ENCODE results near the gene P4HA1.
"Not testable (repeated sequence)": the region's sequence is repeated elsewhere in the genome, so short reads cannot be mapped to it uniquely, and the experiment has no call there.

The P4HA1 gene

DNA sequence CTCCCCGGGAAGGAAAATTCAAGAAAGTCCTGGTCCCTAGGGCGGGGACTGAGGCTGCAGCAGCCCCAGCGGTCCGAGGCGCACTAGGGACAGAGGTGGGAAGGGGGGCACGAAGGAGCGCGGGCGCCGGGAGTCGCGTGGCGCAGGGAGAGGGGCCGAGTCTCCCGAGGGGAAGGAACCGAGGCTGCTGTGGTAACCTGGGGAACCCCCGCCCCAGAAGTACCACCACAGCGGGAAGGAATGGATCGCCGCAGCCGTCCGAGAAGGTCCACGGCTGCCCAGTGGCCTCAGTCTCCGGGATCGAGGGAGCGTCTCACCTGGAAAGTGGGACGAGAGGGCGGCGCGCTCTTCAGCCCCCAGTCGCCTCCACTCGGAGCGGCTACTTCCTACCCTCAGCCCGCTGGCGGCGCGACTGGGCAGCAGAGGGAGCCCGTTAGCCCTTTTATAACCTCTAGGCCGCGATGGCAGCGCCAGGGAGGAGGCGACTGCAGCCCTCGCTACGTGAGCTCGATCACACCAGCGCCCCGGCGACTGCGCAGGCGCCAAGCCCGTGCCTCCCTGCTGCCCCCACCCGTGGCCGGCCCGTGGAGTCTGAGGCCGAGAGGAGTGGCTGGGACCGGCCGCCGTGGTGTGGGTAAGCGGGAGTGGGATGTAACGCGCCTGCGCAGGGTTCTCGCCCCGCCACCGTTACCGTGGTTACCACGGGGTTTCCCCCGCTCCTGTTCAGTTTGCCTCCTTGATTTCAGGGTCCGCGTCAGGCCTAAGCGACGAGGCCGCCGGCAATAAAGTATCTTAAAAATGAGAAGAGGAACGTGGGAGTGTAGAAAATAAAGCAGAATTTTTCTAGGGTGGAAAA is at the start of gene P4HA1:
Gene P4HA1, minus strand, starts transcription at position 418 of the 856 bp plus-strand sequence. CDS start 21,983 bp downstream, outside the sequence.
- DNase-seq, result peak; percentile 87

DNA sequence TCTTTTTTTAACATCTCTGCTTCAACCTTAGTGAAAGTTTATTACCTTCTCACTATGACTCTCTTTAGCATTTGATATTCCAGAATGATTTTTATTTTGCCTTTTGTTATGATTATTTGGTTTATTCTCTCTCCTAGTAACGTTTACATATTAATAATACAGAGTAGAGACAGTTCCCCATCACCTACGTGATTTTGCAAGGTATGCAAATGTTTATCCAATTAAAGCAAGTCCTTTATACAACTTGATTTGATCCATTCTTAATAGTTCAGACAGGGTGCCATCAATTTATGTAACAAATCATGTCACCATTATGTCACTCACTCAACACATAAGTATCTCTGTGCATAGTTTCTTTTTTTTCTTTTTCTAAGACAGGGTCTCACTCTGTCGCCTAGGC is 44.9 kb upstream of the P4HA1 start:
- DNase-seq, result no peak

DNA sequence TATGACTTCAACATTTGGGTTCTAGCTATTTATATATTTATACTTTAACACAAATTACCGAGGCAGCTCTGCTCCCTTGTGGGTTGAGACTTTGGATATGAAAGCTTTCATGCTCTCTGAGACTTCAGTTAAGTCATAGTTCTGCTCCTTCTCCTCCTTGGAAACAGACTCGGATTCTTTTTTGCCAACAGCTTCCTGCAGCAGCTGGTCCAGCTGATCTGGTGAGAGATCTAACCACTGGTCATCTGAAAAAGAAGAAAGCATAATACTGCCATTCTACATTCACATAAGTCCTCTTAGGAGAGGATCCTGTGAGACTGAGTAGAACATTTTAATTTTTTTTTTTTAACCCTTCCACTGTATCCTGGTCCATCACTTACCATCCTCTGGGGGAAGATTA is 42.6 kb upstream of the P4HA1 start:
- no peak for DNase-seq

DNA sequence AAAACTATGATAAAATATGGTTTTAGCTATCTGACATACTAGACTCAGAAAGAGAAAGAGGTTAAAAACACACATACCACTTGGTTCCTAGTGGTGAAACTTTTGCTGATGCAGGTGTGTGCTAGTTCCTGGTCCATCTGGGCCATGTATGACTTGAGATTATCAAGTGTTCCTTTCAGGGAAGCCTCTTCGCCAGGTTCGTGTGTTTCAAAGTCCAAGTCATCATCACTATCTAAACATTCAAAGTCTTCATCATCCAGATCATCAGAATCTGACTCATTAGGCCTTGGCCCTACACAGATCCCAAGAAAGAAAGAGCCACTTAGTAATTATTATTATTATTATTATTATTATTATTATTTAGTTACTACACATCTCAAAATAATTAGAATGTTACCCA is 40.0 kb upstream of the P4HA1 start:
- no peak for DNase-seq

DNA sequence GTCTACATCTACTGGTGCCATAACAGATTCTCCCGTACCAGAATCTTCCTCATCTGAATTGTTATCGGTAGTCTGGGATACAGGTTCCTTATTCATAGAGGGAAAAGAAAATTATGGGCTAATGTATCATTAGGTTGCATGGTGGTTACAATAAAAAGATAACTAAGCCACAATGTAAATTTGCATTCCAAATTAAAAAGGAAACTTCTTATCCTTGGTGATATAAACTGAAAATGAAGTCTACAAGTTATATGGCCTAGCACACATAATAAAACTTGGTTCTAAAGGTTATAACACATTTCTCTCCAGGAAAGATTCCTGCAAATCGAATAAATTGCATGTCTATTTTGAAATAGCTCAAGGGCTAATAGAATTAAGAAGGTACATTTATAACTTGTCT is 38.1 kb upstream of the P4HA1 start:
- DNase-seq, result no peak

DNA sequence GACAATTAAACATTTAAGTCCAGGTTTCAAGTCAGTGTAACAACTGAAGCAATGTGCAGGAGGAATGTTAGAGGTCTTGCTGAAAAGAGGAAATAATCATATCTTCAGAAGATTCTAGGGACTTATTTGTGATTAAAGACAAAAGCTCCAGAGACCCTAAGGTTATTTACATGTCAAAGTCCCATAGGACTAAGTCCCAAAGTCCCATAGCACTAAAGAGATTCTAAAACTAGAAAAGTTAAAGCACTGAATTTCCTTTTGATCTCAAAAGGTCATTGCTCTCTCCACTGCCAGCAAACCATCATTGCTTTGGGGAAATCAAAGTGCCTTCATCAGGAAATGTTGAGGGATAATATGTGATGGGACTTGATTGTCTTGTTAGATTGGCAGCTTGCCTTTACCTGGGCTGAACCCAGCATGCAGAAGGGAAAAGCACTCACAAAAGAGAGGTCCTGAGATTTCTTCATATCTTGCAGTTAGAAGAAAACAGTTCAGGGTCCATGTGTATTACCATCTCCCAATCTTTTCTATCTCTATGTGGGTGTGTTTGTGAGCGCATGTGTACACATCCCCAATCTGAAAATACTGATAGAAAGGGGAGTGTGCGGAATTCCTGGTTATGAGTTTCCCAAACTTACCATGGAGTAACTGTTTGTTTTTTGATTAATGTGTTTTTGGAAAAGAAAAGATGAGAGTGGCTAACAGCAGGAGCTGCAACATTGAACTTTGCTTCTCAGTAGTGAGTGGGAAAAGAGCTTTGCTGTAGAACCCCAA is 35.4 kb upstream of the P4HA1 start:
- no peak for DNase-seq

DNA sequence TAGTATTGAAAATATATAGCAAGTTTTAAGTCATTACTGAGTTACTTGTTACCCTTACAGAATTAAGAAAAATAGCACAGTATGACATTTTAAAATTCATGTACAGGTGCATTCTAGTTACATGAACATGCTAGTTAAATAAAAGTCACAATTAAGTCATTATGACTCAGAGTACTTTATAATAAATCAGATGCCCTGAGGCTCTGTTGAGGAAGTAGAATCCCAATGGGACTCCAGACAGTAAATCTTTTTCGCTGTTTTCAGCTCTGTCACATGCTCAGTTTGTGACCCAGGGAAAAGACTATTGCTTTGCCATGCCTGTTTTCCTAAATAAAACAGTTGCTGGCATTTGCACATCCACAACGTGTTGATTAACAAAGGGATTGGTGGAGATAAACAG is 34.6 kb upstream of the P4HA1 start:
- no peak for DNase-seq

DNA sequence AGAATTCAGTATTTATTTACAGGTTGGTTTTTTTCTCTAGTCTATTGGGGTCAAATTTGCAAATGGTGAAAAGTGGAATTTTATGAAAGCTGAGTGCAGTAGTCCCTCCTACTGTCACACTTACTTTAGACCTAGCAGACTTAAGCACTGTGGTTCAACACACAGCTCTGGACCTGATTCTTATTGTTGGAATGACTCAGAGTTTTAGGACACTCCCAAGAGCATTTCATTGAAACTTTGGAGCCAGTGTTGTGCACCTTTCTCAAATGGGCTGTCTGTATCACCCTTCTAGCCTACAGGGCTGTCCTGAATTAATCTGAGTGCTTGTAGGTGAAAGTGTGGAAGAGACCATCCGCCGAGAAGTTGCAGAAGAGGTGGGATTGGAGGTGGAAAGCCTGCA is 29.7 kb upstream of the P4HA1 start:
- no peak for DNase-seq

DNA sequence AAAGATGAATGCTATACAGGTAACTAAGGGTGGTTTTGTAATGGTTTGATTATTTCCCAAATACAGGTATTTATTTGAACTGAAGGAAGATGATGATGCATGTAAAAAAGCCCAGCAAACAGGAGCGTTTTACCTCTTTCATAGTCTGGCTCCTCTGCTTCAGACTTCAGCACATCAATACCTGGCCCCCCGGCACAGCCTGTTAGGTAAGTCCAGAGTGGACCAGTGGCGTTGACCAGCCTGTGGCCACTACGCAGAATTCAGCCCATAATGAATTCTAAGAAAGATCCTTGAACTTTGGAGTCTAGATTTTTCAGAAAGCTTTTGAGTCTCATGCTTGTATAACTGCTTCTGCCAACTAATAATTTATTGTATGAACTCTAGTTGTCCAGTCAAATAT is 23.3 kb upstream of the P4HA1 start:
- DNase-seq, result no peak

DNA sequence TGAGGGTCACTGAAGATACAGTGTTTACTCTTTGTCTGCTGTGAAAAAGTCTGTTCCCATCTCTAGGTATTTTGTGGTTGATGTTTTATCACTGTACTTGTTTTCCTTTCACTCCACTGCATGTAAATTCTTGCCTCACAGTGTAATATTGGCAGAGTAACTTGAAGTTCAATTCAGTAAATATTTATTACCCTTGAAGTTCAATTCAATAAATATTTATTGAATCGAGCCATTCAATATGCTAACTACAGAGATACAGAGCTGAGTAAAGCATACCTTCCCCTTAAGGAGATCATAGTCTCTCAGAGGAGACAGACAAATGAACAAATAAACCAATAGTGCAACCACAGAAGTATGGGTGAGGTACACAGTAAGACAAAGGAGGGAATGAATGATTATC is 22.8 kb upstream of the P4HA1 start:
- no peak for DNase-seq

DNA sequence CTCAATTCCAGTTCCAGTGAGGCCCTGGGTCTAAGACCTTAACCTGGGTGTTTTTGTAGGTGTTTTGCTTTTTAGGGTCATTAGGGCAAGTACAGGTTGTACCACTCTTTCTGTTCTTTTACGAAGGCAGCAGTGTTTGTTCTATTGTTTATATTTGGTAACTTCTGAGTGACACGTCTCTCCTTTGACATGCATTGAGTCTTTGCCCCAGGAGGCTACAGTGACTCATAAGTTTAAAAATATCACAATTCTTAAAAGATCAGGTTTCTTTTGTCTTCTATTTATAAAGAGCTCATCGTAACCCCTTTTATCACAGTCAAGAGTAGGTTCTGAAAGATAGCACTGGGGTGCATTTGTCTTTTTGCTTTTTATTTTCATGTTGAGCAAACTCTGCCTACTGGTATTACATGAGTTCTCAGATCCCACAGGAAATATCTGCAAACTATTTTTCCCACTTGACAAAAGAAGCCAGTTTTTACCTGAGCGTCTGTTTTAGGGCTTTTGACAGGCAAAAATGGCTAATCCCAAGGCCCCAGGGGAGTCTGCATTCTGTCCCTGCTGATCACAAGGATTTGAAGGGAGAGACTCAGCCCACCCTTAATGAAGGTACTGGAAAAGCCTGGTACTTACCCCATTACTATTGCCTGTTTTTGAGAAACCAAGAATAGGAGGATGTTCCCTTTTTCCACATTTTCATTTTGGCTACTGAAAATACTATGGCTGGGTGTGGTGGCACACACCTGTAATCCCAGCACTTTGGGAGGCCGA is 21.5 kb upstream of the P4HA1 start:
- no peak for DNase-seq

DNA sequence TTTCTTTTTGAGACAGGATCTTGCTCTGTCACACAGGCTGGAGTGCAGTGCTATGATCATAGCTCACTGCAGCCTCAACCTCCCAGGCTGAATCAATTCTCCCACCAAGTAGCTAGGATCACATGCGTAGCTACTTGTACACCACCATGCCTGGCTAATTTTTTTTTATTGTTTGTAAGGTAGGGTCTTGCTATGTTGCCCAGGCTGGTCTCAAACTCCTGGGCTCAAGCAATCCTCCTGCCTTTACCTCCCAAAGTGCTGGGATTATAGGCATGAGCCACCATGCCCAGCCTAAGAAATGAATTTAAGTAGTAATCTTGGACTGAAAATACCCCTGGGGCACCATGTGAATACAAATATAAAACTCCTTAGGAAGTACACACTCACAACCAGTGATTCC is 19.4 kb upstream of the P4HA1 start:
- DNase-seq, result no peak

DNA sequence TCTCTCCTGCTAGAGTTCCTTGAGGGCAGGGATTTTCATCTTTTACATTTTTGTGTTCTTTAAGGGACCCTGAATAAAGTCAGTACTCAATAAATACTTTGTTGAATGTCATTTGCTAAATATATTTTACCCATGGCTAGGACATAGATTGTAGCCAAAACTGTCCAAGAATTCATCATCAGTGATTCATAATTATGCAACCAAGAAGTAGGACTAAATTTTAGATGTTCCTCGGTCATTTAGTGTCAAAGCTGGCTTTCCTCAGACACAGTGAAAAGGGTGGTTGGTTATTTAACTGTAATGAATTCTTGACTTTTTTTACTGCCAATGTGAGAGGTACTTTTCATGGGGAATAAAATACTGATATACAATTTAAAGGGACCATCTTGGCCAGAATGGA is 16.9 kb upstream of the P4HA1 start:
- no peak for DNase-seq

DNA sequence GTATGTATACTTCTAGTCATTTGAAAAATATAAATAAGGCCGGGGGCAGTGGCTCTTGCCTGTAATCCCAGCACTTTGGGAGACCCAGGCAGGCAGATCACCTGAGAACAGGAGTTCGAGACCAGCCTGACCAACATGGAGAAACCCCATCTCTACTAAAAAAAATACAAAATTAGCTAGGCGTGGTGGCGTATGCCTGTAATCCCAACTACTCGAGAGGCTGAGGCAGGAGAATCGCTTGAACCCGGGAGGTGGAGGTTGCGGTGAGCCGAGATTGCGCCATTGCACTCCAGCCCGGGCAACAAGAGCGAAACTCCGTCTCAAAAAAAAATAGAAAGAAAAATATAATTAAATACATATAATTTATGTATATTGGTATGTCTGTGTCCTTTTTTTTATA is 15.4 kb upstream of the P4HA1 start:
- DNase-seq, result not testable (repeated sequence)

DNA sequence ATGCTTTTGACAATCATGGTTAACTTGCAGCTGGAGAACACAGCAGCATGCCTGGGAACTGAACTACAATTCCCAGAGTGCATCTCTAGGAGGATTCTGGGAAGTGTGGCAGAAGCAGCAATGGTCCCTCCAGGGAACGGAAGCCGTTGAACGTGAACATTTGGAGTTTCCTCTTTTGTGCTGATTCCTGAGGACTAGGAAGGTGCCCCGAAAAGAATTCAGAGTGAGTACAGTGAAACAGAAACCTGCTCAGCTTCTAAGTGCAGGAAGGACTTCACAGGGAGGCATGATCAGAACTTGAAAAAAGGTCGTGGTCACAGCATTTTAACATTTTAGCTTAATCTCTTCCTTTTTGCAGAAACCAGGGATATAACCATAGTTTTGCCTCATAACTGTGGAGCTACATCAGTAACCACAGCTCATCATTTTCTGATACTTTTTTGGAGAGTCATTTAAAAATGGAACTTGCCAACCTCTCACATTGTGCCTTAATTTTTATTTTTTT is 13.7 kb upstream of the P4HA1 start, which contains the start of gene NUDT13:
Gene NUDT13, plus strand, starts transcription at position 111 of the 505 bp plus-strand sequence. CDS start 3,911 bp downstream, outside the sequence.
- no peak for DNase-seq

DNA sequence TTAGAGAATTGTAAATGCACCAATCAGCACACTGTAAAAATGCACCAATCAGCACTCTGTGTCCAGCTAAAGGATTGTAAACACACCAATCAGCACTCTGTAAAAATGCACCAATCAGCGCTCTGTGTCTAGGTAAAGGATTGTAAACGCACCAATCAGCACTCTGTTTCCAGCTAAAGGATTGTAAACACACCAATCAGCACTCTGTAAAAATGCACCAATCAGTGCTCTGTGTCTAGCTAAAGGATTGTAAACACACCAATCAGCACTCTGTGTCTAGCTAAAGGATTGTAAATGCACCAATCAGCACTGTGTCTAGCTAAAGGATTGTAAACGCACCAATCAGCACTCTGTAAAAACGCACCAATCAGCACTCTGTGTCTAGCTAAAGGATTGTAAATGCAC is 12.6 kb upstream of the P4HA1 start:
- DNase-seq, result not testable (repeated sequence)

DNA sequence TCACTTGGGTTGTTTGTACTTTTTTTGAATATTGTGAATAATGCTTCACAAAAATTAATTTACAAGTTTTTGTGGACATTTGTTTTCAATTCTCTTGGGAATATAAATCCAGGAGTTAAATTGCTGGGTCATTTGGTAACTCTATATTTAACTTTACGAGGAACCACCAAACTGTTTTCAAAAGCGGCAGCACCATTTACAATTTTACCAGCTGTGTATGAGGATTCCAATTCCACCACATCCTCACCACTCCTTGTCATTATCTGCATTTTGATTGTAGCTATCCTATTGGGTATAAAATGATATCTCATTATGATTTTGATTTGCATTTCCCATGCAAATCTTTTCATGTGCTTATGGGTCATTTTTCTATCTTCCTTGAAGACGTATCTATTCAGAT is 9.6 kb upstream of the P4HA1 start:
- DNase-seq, result no peak

DNA sequence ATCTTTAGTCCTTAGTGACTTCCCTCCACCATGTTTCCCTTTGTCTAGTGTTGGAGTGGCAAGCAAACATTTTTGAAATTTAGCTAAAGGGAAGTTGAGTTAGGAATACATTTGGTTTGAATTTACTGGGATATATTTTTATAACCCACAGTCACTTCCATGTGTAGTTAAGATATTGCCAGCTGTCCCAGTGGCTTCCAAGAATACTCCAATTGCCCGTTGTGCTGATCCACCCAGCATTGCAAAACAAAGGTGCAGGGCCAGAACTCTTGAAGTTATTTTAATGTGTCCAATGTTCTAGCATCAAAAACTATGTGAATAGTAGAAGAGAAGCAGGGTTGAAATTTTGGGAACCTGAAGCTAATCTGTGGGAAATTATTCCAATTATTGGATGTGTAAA is 2.5 kb upstream of the P4HA1 start:
- no peak for DNase-seq

DNA sequence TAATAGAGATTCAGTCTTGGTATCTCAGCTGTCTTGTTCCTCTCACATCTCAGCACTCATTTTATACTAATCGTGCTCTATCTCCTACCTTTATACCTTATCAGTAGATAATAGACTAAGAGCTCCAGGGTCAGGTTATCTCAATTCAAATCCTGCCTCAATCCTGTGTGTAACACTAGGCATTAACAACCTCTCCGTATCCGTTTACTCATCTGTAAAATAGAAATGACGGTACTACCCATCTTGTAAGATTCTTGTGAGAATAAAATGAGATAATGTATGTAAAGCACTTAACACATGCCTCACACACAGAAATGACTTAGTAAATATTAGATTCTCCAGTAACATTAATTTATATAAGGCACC is 622 bp upstream of the P4HA1 start:
- DNase-seq, result no peak

DNA sequence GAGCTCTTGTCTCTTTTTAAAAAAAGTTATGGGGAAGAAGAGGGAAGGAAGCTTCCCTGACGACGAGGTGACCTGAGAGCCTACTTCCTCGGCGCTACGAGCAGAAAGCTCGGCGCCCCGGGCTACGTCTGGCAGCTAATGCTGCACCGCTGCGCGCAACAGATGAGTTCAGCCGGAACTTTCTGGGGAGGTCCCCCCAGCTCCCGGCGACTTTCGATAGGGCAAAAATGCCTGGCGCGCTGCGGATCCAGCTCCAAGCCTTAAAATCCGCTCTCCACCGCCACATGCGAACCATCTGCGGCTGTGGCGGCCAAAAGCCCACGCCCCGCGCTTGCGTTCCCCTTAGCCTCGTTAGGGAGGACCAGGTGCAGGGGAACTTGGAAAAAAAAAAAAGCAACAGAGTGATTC is 621 bp downstream of the P4HA1 start:
- peak; percentile 29 for DNase-seq

DNA sequence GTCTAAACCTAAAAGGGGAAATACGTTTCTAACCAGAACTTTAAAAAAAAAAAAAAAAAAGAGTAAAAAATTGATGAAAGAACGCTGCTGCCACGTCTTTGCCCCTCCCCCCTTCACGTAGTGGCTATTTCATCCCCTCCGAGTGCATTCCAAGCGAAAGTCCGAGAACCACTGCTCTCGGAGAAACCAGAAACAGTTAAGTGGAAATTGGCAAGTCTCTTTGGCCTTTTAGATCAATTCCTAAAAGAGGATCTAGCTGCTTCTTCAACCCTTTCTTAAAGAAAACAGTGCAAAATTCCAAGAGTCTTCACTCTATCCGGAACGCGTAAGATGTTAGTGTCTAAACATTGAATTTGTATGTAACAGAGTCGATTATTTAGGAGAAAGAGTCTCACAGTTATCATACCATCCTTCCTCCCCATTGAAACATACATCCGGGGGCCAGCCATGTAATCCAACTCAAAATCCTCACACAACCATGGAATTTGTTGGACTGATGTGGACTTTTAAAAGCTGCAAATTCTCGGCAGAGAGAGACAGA is 1.1 kb downstream of the P4HA1 start:
- DNase-seq, result peak; percentile 29

DNA sequence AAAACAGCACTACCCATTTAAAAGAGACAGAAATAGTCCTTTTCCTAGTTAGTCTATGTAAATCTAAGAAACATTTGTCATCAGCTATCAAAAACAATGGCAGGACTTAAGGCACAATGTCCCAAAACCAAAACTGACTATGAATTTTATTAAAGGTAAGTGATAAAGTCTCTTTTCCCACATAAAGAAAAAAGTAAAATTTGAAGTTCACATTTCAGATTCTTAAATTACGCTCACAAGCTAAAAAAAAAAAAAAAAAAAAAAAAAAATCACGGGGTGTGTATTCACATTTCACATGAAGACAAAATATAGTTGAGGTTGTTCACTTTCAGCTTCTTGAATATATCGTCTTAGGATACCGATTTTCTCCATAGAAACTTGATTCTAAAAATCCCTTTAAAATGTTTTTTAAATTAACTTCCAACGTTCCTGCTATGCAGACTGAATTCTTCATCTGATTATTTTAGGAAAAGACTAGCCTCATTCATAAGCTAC is 1.6 kb downstream of the P4HA1 start:
- DNase-seq, result no peak

Measured in NCI-H1105 treated with DMSO at 0.1 percent for 48 hours (cell line).